ENCODE results near the gene APLN.

Gene APLN, protein sequence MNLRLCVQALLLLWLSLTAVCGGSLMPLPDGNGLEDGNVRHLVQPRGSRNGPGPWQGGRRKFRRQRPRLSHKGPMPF

GRCh38 chrX:129654652-129655546 is at the start of gene APLN:
Gene APLN (minus strand): TSS chrX:129654956. CDS start chrX:129654630, 326 bp downstream.
- peak; percentile 44 for DNase-seq (ENCODE audit: low read depth)
- peak within 1 kb of the TSS; percentile 41 for H3K4me3 ChIP-seq (replicated peaks; ENCODE audit: low read depth, low read length)

GRCh38 chrX:129704491-129704890 is 49.7 kb upstream of the APLN start:
- no peak for DNase-seq (ENCODE audit: low read depth)
- TF ChIP-seq, protein P1, sequence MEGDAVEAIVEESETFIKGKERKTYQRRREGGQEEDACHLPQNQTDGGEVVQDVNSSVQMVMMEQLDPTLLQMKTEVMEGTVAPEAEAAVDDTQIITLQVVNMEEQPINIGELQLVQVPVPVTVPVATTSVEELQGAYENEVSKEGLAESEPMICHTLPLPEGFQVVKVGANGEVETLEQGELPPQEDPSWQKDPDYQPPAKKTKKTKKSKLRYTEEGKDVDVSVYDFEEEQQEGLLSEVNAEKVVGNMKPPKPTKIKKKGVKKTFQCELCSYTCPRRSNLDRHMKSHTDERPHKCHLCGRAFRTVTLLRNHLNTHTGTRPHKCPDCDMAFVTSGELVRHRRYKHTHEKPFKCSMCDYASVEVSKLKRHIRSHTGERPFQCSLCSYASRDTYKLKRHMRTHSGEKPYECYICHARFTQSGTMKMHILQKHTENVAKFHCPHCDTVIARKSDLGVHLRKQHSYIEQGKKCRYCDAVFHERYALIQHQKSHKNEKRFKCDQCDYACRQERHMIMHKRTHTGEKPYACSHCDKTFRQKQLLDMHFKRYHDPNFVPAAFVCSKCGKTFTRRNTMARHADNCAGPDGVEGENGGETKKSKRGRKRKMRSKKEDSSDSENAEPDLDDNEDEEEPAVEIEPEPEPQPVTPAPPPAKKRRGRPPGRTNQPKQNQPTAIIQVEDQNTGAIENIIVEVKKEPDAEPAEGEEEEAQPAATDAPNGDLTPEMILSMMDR (IDR thresholded peaks at IDR 0.05; ENCODE audit: low read length, missing control alignments), result no peak
- H3K4me3 ChIP-seq (replicated peaks; ENCODE audit: low read depth, low read length), result no peak overlapping the region

More at GRCh38 chrX:129654652-129655546, at the start of gene APLN:
- TF ChIP-seq, protein P1 (IDR thresholded peaks at IDR 0.05; ENCODE audit: low read length, missing control alignments), result no peak

DNA sequence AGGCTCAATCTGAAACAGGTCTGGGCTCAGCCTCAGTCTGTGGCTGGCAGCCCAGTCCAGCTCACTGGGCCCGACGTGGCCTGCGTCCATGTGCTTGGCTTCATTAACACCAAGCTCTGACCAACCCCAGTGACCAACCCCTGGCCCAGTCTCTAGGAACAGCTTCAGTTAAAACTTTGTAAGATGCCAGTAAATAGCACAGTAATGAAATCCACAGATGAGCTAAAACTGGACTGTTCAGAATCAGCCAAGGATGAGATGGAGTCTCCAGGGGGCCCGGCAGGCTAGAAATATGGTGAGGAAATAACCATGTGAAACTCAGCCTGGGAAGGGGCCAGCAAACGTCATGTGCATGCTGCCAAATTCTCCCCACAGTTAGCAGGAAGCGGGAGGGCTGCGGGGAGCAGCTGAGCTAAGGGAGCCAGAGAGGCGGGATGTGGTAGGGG is 46.9 kb upstream of the APLN start:
- DNase-seq (ENCODE audit: low read depth), result peak; percentile 72
- TF ChIP-seq, protein P1 (IDR thresholded peaks at IDR 0.05; ENCODE audit: low read length, missing control alignments), result no peak
- H3K4me3 ChIP-seq (replicated peaks; ENCODE audit: low read depth, low read length), result no peak overlapping the region

DNA sequence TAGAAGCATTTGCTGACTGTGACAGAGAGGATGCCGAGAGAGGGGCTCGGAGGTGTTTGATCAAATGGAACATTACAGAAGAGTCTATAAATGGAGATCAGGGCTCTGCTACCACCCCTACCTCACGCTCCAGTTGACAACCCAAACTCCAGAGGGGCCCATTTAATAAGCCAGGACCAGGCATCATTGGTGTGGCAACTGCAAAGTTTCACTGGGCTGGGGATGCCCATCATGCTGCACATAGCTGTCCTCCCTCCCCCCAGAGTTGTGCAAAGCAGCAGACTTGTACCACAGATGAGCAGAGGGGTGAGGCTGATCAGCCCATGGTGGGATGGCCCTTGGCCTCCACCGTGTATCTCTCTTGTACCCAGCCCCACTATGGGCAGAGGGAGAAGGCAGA is 45.8 kb upstream of the APLN start:
- DNase-seq (ENCODE audit: low read depth), result no peak
- TF ChIP-seq, protein P1 (IDR thresholded peaks at IDR 0.05; ENCODE audit: low read length, missing control alignments), result no peak
- H3K4me3 ChIP-seq (replicated peaks; ENCODE audit: low read depth, low read length), result no peak overlapping the region

- DNase-seq (ENCODE audit: low read depth), result no peak
- TF ChIP-seq, protein P1 (IDR thresholded peaks at IDR 0.05; ENCODE audit: low read length, missing control alignments), result no peak
- no peak overlapping the region for H3K4me3 ChIP-seq (replicated peaks; ENCODE audit: low read depth, low read length)
Observed at GRCh38 chrX:129698150-129698549, 43.4 kb upstream of the APLN start.

DNA sequence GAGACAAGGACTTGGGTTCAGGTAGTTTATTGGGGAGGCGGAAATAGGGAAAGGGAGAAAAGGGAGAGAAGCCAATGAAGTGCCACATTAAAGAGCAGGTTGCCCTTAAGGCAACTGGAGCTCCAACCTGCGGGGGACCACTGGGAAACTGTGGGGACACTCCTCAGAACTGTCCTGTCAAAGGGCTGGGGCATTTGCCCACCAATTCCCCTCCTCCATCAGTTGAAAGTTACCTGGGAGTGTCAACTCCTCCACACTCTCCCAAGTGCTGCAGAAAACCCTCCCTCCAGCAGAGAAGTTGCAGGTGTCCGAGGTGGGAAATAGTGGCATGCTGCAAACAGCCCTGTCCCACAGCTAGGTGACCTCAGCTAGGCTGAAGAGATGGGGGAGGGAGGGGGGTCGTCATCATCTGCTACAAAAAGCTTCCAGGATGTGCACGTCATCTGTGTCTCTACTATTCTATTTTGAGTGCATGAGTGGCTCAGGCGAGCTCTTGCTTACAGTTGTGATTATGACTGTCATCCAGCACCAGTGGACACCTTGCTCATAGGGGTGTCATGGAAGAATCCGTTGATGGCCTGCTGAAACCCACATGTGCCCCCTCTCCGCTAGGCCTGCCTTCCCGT is 42.6 kb upstream of the APLN start:
- no peak overlapping the region for H3K4me3 ChIP-seq (replicated peaks; ENCODE audit: low read depth, low read length)
- no peak for DNase-seq (ENCODE audit: low read depth)
- TF ChIP-seq, protein P1 (IDR thresholded peaks at IDR 0.05; ENCODE audit: low read length, missing control alignments), result no peak

Measured in fibroblast of pulmonary artery (primary cell).